H1 (cell line): ENCODE results near the gene CCDC88A. TPM values are rescaled to one million over a fixed set of nuclear protein-coding genes. Genes with fewer than 3 reads are reported as not detected.
A peak's percentile ranks its signal among the peaks of the same experiment; 100 is the strongest.

Experiments used
- ASH2L ChIP-seq: fragments of 200-600, 300-600 bp; sonication (generic); IDR thresholded peaks from one replicate; pipeline ENCODE4 v1.7.1; 2017; ENCODE audit warnings: low read length
- BRCA1 ChIP-seq: IDR thresholded peaks from 2 replicates; pipeline ENCODE4 v1.6.1; 2012; ENCODE audit warnings: low read depth, low read length, improper control_type of control experiment
- CBX5 ChIP-seq: fragments of 300-800, 300-1000 bp; sonication (generic); IDR thresholded peaks from 2 replicates; pipeline ENCODE4 v1.7.1; 2016; ENCODE audit warnings: antibody characterized with exemption, low read length, low read depth
- CBX8 ChIP-seq: fragments of 300-800, 300-1000 bp; sonication (generic); IDR thresholded peaks from 2 replicates; pipeline ENCODE4 v1.7.1; 2016; ENCODE audit warnings: low read depth, low read length, borderline replicate concordance
- CEBPB ChIP-seq: IDR thresholded peaks from 2 replicates; pipeline ENCODE4 v1.6.1; 2012; ENCODE audit warnings: low read depth, low read length
- CHD2 ChIP-seq: IDR thresholded peaks from 2 replicates; pipeline ENCODE4 v1.6.1; 2012; ENCODE audit warnings: low read length, improper control_type of control experiment
- E2F6 ChIP-seq: IDR thresholded peaks from 2 replicates; pipeline ENCODE4 v1.6.1; 2012; ENCODE audit warnings: inconsistent platforms
- FOSL1 ChIP-seq: IDR thresholded peaks from 2 replicates; pipeline ENCODE4 v1.6.1; 2011; ENCODE audit warnings: mild to moderate bottlenecking, low read depth, low read length, moderate library complexity; ENCODE audit not compliant: insufficient read depth
- HDAC2 ChIP-seq, 2 experiments: fragments of 300-600 bp in 1 of 2; sonication (generic) in 1 of 2; IDR thresholded peaks; 2 replicates each; pipeline ENCODE4 v1.6.1; 2011 to 2012; ENCODE audit warnings: low read depth in 2 of 2, low read length in 2 of 2, mild to moderate bottlenecking in 2 of 2, moderate library complexity in 2 of 2, borderline replicate concordance in 1 of 2, inconsistent platforms in 1 of 2
- KDM1A ChIP-seq: fragments of 200-600, 300-600 bp; sonication (generic); IDR thresholded peaks from 2 replicates; pipeline ENCODE4 v1.7.1; 2016; ENCODE audit warnings: mild to moderate bottlenecking, low read length, borderline replicate concordance
- MAFK ChIP-seq: IDR thresholded peaks from 2 replicates; pipeline ENCODE4 v1.6.1; 2012; ENCODE audit warnings: low read depth, mild to moderate bottlenecking, improper control_type of control experiment, low read length
- MAX ChIP-seq: IDR thresholded peaks from 2 replicates; pipeline ENCODE4 v1.6.1; 2012; ENCODE audit warnings: inconsistent platforms
- POLR2AphosphoS5 ChIP-seq: IDR thresholded peaks from 2 replicates; pipeline ENCODE4 v1.6.1; 2011; ENCODE audit warnings: low read depth, low read length
- RAD21 ChIP-seq, 2 experiments: IDR thresholded peaks in 1 of 2; conservative IDR thresholded peaks in 1 of 2; 2 replicates each; pipeline ENCODE4 v1.6.1; 2011; ENCODE audit warnings: low read depth in 2 of 2, low read length in 2 of 2, improper control_type of control experiment in 1 of 2, inconsistent platforms in 1 of 2, mild to moderate bottlenecking in 1 of 2, moderate library complexity in 1 of 2
- RXRA ChIP-seq: IDR thresholded peaks from 2 replicates; pipeline ENCODE4 v1.6.1; 2011; ENCODE audit warnings: low read depth, mild to moderate bottlenecking, low read length, moderate library complexity; ENCODE audit not compliant: insufficient read depth
- SIN3A ChIP-seq, 2 experiments: IDR thresholded peaks in 1 of 2; conservative IDR thresholded peaks in 1 of 2; 2 replicates each; pipeline ENCODE4 v1.6.1; 2011 to 2012; ENCODE audit warnings: low read length in 2 of 2, improper control_type of control experiment in 1 of 2, low read depth in 1 of 2, mild to moderate bottlenecking in 1 of 2
- TAF1 ChIP-seq: IDR thresholded peaks from 2 replicates; pipeline ENCODE4 v1.6.1; 2011; ENCODE audit warnings: mild to moderate bottlenecking, low read depth, low read length
- TBP ChIP-seq: IDR thresholded peaks from 2 replicates; pipeline ENCODE4 v1.6.1; 2011; ENCODE audit warnings: low read depth, low read length, improper control_type of control experiment
- YY1 ChIP-seq: IDR thresholded peaks from 2 replicates; pipeline ENCODE4 v1.6.1; 2011; ENCODE audit warnings: low read depth, mild to moderate bottlenecking, low read length
- ZNF274 ChIP-seq: IDR thresholded peaks from 2 replicates; pipeline ENCODE4 v1.7.0; 2012; ENCODE audit warnings: low read length, borderline replicate concordance; ENCODE audit errors: extremely low read depth
- polyA plus RNA-seq, 7 experiments: library from polyadenylated mRNA; depleted of rRNA in 3 of 7; stranded (reverse) in 5 of 7; unstranded in 2 of 7; fragments of >200 nt in 5 of 7; fragments of 200-250 nt in 2 of 7; gene quantifications; 1 replicate in 5 of 7; 2 replicates in 1 of 7; 4 replicates in 1 of 7; pipeline versions ENCODE4 v1.2.1 to v1.2.3, GENCODE V29; 2011 to 2013; ENCODE audit warnings: missing spikeins in 2 of 7, mixed read lengths in 2 of 7
- total RNA-seq: library from RNA; stranded (reverse); fragmentation: NEBNext Ultra II Directional; extraction: Animal tissue kit (Norgen Biotek cat#: 25700); gene quantifications from 2 replicates; pipeline ENCODE4 v1.2.1, GENCODE V29; 2021

Gene CCDC88A
- total and polyA plus RNA-seq, 2 of the 8 experiments (the other 6 are each of a cell fraction or from before 2014, with no cell fraction given), result 27.0 to 98.0 TPM

- peak; percentile 77 to 87 for TF ChIP-seq HDAC2 (IDR thresholded peaks at IDR 0.05; ENCODE audit: borderline replicate concordance in 1 of 2, low read depth in 2 of 2, low read length in 2 of 2)
- no peak; the same call in 1 of the 2 replicates for TF ChIP-seq E2F6
- peak; percentile 56; the same call in 1 of the 2 replicates for TF ChIP-seq YY1
- TF ChIP-seq TAF1, result peak; percentile 100
- TF ChIP-seq CBX8, result no peak
- peak; percentile 99 for TF ChIP-seq KDM1A
- no peak; a peak in 2 of 4 replicates for TF ChIP-seq RAD21 (IDR thresholded peaks at IDR 0.05 in 1 of 2, conservative IDR thresholded peaks at IDR 0.05 in 1 of 2; ENCODE audit: low read depth in 2 of 2, low read length in 2 of 2)
- no peak for TF ChIP-seq ZNF274
- peak; percentile 80 for TF ChIP-seq POLR2AphosphoS5
- no peak for TF ChIP-seq RXRA
- TF ChIP-seq FOSL1, result no peak
- TF ChIP-seq CBX5, result no peak
- peak; percentile 48; the same call in 1 of the 2 replicates for TF ChIP-seq BRCA1
- peak; percentile 96 for TF ChIP-seq TBP
- TF ChIP-seq CHD2, result peak; percentile 96
- TF ChIP-seq SIN3A (conservative IDR thresholded peaks at IDR 0.05 in 1 of 2, IDR thresholded peaks at IDR 0.05 in 1 of 2; ENCODE audit: low read depth in 1 of 2, low read length in 2 of 2), result 0 out of 4 replicates have a peak, but pooled peaks of 1 of the 2 experiments have one; percentile 67
- TF ChIP-seq MAX, result peak; percentile 81
- no peak for TF ChIP-seq CEBPB
- TF ChIP-seq MAFK, result no peak
- TF ChIP-seq ASH2L, result peak; percentile 91
Measured at GRCh38 chr2:55419679-55420438, at the start of gene CCDC88A (continued).
